Measurements from ENCODE around the gene HIPK2.

HIPK2 gene

GRCh38 chr7:139714163-139714901, 63.5 kb downstream of the HIPK2 start (continued):
- TF ChIP-seq TSHZ2 (CRISPR knock-in tag; IDR thresholded peaks at IDR 0.05) = no peak
- TF ChIP-seq POU6F1 (CRISPR knock-in tag; IDR thresholded peaks at IDR 0.05; ENCODE audit: borderline replicate concordance, low read depth) = no peak

- TF ChIP-seq SNAI2 (CRISPR knock-in tag; IDR thresholded peaks at IDR 0.05) (no peak), TCF4 (CRISPR knock-in tag; IDR thresholded peaks at IDR 0.05; ENCODE audit: borderline replicate concordance) (no peak), GLIS3 (CRISPR knock-in tag; IDR thresholded peaks at IDR 0.05) (no peak), BACH2 (CRISPR knock-in tag; IDR thresholded peaks at IDR 0.05; ENCODE audit: borderline replicate concordance) (no peak), ZFP3 (CRISPR knock-in tag; IDR thresholded peaks at IDR 0.05) (no peak), ZC3H10 (CRISPR knock-in tag; IDR thresholded peaks at IDR 0.05) (no peak), ZFP30 (CRISPR knock-in tag; IDR thresholded peaks at IDR 0.05) (no peak), OSR1 (CRISPR knock-in tag; IDR thresholded peaks at IDR 0.05) (no peak), TSHZ2 (CRISPR knock-in tag; IDR thresholded peaks at IDR 0.05) (no peak), TOX (CRISPR knock-in tag; IDR thresholded peaks at IDR 0.05; ENCODE audit: borderline replicate concordance) (no peak), ZNF8 (CRISPR knock-in tag; IDR thresholded peaks at IDR 0.05) (no peak), CSRNP3 (CRISPR knock-in tag; IDR thresholded peaks at IDR 0.05) (no peak), POU6F1 (CRISPR knock-in tag; IDR thresholded peaks at IDR 0.05; ENCODE audit: borderline replicate concordance, low read depth) (no peak), CSDC2 (CRISPR knock-in tag; IDR thresholded peaks at IDR 0.05) (no peak)
- TF ChIP-seq, protein P1, sequence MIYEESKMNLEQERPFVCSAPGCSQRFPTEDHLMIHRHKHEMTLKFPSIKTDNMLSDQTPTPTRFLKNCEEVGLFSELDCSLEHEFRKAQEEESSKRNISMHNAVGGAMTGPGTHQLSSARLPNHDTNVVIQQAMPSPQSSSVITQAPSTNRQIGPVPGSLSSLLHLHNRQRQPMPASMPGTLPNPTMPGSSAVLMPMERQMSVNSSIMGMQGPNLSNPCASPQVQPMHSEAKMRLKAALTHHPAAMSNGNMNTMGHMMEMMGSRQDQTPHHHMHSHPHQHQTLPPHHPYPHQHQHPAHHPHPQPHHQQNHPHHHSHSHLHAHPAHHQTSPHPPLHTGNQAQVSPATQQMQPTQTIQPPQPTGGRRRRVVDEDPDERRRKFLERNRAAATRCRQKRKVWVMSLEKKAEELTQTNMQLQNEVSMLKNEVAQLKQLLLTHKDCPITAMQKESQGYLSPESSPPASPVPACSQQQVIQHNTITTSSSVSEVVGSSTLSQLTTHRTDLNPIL (CRISPR knock-in tag; IDR thresholded peaks at IDR 0.05; ENCODE audit: low read depth) = no peak
- TF ChIP-seq, protein P2, sequence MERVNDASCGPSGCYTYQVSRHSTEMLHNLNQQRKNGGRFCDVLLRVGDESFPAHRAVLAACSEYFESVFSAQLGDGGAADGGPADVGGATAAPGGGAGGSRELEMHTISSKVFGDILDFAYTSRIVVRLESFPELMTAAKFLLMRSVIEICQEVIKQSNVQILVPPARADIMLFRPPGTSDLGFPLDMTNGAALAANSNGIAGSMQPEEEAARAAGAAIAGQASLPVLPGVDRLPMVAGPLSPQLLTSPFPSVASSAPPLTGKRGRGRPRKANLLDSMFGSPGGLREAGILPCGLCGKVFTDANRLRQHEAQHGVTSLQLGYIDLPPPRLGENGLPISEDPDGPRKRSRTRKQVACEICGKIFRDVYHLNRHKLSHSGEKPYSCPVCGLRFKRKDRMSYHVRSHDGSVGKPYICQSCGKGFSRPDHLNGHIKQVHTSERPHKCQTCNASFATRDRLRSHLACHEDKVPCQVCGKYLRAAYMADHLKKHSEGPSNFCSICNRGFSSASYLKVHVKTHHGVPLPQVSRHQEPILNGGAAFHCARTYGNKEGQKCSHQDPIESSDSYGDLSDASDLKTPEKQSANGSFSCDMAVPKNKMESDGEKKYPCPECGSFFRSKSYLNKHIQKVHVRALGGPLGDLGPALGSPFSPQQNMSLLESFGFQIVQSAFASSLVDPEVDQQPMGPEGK (CRISPR knock-in tag; IDR thresholded peaks at IDR 0.05; ENCODE audit: borderline replicate concordance) = no peak
- ATAC-seq = no peak
These were observed 64.2 kb downstream of the HIPK2 start for GRCh38 chr7:139713526-139714162.
